ENCODE data around the gene ISOC2. TPM values are rescaled to one million over a fixed set of nuclear protein-coding genes. Genes with fewer than 3 reads are reported as not detected.
A peak's percentile ranks its signal among the peaks of the same experiment; 100 is the strongest.

The ISOC2 gene
- total and polyA plus RNA-seq, 9 of the 15 experiments (the other 6 are each of a cell fraction or from before 2014, with no cell fraction given), result 1.2 to 229 (median 58.3) TPM

DNA sequence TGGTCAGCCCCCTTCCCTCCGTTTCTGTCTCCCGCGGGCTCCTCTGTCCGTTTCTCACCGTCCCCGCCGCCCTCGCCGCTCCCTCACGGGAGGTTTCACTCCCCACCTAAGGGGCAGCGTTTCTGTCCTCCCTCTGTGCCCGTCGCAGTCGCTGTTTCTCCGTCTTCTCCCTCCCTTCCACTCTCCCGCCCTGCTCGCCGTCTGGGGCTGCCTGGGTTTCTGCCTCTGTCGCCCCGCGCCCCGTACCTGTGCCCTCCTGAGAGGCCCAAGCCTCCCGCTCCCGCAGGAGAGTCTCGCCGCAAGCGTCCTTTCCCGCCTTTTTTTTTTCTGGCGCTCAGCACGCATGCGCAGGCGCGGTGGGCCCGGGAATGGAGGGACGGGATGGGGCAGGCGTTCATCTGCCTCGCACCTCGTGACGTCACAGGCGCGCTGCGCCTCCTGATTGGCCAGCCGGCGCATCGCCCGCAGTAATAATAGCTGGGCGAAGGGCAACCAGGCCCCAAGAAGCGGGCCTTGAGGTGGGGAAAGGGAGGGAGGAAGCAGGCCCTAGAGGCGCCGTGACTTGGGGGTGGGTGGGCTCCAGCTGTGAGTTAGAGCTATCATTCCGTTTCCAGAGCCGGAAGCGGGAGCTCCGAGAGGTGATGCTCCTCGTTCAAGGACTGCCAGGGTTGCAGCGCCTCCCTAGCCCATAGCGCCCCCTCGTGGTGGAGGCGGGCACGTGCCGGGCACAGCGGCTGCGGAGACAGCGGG is 42.2 kb upstream of the ISOC2 start (continued):
- TF ChIP-seq, protein P1, sequence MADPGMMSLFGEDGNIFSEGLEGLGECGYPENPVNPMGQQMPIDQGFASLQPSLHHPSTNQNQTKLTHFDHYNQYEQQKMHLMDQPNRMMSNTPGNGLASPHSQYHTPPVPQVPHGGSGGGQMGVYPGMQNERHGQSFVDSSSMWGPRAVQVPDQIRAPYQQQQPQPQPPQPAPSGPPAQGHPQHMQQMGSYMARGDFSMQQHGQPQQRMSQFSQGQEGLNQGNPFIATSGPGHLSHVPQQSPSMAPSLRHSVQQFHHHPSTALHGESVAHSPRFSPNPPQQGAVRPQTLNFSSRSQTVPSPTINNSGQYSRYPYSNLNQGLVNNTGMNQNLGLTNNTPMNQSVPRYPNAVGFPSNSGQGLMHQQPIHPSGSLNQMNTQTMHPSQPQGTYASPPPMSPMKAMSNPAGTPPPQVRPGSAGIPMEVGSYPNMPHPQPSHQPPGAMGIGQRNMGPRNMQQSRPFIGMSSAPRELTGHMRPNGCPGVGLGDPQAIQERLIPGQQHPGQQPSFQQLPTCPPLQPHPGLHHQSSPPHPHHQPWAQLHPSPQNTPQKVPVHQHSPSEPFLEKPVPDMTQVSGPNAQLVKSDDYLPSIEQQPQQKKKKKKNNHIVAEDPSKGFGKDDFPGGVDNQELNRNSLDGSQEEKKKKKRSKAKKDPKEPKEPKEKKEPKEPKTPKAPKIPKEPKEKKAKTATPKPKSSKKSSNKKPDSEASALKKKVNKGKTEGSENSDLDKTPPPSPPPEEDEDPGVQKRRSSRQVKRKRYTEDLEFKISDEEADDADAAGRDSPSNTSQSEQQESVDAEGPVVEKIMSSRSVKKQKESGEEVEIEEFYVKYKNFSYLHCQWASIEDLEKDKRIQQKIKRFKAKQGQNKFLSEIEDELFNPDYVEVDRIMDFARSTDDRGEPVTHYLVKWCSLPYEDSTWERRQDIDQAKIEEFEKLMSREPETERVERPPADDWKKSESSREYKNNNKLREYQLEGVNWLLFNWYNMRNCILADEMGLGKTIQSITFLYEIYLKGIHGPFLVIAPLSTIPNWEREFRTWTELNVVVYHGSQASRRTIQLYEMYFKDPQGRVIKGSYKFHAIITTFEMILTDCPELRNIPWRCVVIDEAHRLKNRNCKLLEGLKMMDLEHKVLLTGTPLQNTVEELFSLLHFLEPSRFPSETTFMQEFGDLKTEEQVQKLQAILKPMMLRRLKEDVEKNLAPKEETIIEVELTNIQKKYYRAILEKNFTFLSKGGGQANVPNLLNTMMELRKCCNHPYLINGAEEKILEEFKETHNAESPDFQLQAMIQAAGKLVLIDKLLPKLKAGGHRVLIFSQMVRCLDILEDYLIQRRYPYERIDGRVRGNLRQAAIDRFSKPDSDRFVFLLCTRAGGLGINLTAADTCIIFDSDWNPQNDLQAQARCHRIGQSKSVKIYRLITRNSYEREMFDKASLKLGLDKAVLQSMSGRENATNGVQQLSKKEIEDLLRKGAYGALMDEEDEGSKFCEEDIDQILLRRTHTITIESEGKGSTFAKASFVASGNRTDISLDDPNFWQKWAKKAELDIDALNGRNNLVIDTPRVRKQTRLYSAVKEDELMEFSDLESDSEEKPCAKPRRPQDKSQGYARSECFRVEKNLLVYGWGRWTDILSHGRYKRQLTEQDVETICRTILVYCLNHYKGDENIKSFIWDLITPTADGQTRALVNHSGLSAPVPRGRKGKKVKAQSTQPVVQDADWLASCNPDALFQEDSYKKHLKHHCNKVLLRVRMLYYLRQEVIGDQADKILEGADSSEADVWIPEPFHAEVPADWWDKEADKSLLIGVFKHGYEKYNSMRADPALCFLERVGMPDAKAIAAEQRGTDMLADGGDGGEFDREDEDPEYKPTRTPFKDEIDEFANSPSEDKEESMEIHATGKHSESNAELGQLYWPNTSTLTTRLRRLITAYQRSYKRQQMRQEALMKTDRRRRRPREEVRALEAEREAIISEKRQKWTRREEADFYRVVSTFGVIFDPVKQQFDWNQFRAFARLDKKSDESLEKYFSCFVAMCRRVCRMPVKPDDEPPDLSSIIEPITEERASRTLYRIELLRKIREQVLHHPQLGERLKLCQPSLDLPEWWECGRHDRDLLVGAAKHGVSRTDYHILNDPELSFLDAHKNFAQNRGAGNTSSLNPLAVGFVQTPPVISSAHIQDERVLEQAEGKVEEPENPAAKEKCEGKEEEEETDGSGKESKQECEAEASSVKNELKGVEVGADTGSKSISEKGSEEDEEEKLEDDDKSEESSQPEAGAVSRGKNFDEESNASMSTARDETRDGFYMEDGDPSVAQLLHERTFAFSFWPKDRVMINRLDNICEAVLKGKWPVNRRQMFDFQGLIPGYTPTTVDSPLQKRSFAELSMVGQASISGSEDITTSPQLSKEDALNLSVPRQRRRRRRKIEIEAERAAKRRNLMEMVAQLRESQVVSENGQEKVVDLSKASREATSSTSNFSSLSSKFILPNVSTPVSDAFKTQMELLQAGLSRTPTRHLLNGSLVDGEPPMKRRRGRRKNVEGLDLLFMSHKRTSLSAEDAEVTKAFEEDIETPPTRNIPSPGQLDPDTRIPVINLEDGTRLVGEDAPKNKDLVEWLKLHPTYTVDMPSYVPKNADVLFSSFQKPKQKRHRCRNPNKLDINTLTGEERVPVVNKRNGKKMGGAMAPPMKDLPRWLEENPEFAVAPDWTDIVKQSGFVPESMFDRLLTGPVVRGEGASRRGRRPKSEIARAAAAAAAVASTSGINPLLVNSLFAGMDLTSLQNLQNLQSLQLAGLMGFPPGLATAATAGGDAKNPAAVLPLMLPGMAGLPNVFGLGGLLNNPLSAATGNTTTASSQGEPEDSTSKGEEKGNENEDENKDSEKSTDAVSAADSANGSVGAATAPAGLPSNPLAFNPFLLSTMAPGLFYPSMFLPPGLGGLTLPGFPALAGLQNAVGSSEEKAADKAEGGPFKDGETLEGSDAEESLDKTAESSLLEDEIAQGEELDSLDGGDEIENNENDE (IDR thresholded peaks at IDR 0.05; ENCODE audit: low read depth, low read length), result no peak
- TF ChIP-seq, protein P2, sequence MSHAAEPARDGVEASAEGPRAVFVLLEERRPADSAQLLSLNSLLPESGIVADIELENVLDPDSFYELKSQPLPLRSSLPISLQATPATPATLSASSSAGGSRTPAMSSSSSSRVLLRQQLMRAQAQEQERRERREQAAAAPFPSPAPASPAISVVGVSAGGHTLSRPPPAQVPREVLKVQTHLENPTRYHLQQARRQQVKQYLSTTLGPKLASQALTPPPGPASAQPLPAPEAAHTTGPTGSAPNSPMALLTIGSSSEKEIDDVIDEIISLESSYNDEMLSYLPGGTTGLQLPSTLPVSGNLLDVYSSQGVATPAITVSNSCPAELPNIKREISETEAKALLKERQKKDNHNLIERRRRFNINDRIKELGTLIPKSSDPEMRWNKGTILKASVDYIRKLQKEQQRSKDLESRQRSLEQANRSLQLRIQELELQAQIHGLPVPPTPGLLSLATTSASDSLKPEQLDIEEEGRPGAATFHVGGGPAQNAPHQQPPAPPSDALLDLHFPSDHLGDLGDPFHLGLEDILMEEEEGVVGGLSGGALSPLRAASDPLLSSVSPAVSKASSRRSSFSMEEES (CRISPR knock-in tag; IDR thresholded peaks at IDR 0.05), result peak; percentile 37; the same call in 1 of the 2 replicates
- TF ChIP-seq, protein P3, sequence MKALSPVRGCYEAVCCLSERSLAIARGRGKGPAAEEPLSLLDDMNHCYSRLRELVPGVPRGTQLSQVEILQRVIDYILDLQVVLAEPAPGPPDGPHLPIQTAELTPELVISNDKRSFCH (CRISPR knock-in tag; IDR thresholded peaks at IDR 0.05), result no peak
- TF ChIP-seq, protein P3 (tag; IDR thresholded peaks at IDR 0.05), result peak; percentile 65; the same call in 1 of the 2 replicates
- TF ChIP-seq GTF2F1 (IDR thresholded peaks at IDR 0.05; ENCODE audit: low read depth, low read length), result peak; percentile 93; the same call in 1 of the 2 replicates
- no peak for TF ChIP-seq HIVEP1 (CRISPR knock-in tag; IDR thresholded peaks at IDR 0.05)
- TF ChIP-seq, protein P4, sequence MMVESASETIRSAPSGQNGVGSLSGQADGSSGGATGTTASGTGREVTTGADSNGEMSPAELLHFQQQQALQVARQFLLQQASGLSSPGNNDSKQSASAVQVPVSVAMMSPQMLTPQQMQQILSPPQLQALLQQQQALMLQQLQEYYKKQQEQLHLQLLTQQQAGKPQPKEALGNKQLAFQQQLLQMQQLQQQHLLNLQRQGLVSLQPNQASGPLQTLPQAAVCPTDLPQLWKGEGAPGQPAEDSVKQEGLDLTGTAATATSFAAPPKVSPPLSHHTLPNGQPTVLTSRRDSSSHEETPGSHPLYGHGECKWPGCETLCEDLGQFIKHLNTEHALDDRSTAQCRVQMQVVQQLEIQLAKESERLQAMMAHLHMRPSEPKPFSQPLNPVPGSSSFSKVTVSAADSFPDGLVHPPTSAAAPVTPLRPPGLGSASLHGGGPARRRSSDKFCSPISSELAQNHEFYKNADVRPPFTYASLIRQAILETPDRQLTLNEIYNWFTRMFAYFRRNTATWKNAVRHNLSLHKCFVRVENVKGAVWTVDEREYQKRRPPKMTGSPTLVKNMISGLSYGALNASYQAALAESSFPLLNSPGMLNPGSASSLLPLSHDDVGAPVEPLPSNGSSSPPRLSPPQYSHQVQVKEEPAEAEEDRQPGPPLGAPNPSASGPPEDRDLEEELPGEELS (CRISPR knock-in tag; IDR thresholded peaks at IDR 0.05; ENCODE audit: borderline replicate concordance), result peak; percentile 100
- TF ChIP-seq SRSF3 (IDR thresholded peaks at IDR 0.05; ENCODE audit: insufficient read depth, low read length), result no peak
- TF ChIP-seq ZNF57 (CRISPR knock-in tag; IDR thresholded peaks at IDR 0.05), result no peak
- no peak for TF ChIP-seq NCOA4 (IDR thresholded peaks at IDR 0.05; ENCODE audit: partially characterized antibody)
- TF ChIP-seq FOXK1 (CRISPR knock-in tag; IDR thresholded peaks at IDR 0.05; ENCODE audit: borderline replicate concordance), result peak; percentile 100
